GM10266 (cell line): ENCODE data around the gene HORMAD2.

Source experiments
- DNase-seq: peaks from one replicate; pipeline ENCODE4 v3.0.0; 2012; ENCODE audit errors: extremely low spot score
- CTCF ChIP-seq: IDR thresholded peaks from 2 replicates; pipeline ENCODE4 v1.5.1; 2012; ENCODE audit warnings: mild to moderate bottlenecking, low read depth; ENCODE audit not compliant: control insufficient read depth, insufficient read depth; ENCODE audit errors: missing control alignments

HORMAD2 gene

GRCh38 chr22:30114361-30114760, 34.1 kb downstream of the HORMAD2 start:
- no peak for DNase-seq
- no peak for TF ChIP-seq CTCF

- no peak for TF ChIP-seq CTCF
- DNase-seq = no peak
Observed at GRCh38 chr22:30115705-30116104, 35.4 kb downstream of the HORMAD2 start.

GRCh38 chr22:30116362-30117117, 36.3 kb downstream of the HORMAD2 start:
- no peak for TF ChIP-seq CTCF
- no peak for DNase-seq

GRCh38 chr22:30117256-30117655, 37.0 kb downstream of the HORMAD2 start:
- TF ChIP-seq CTCF = no peak
- DNase-seq = no peak

GRCh38 chr22:30118291-30118690, 38.0 kb downstream of the HORMAD2 start:
- DNase-seq = no peak

GRCh38 chr22:30121960-30122359, 41.7 kb downstream of the HORMAD2 start:
- DNase-seq = no peak

More at GRCh38 chr22:30118291-30118690, 38.0 kb downstream of the HORMAD2 start:
- TF ChIP-seq CTCF = no peak

GRCh38 chr22:30123463-30123862, 43.2 kb downstream of the HORMAD2 start:
- no peak for DNase-seq
- no peak for TF ChIP-seq CTCF

More at GRCh38 chr22:30121960-30122359, 41.7 kb downstream of the HORMAD2 start:
- TF ChIP-seq CTCF = no peak
